Peyer's patch (tissue), 4 donors: Measurements from ENCODE around the gene PLEKHG5. TPM values are rescaled to one million over a fixed set of nuclear protein-coding genes. Genes with fewer than 3 reads are reported as not detected.

ENCODE experiments used
- DNase-seq, 3 donors: peaks; one replicate each; pipeline ENCODE4 v3.0.0-alpha.2; 2017 to 2019
- H3K27ac ChIP-seq, 4 donors: fragments of 200-600 bp; sonication (generic); one replicate each; pipeline ENCODE4 v1.5.1; 2016 to 2019
- H3K27me3 ChIP-seq, 2 donors: fragments of 200-600 bp; sonication (generic); one replicate each; pipeline ENCODE4 v1.5.1; 2019
- H3K36me3 ChIP-seq, 3 donors: fragments of 200-600 bp; sonication (generic); one replicate each; pipeline ENCODE4 v1.5.1; 2016 to 2019
- H3K4me1 ChIP-seq, 4 donors: fragments of 200-600 bp; sonication (generic); one replicate each; pipeline ENCODE4 v1.5.1; 2016 to 2019
- H3K4me3 ChIP-seq, 4 donors: fragments of 200-600 bp; sonication (generic); 1 replicate in 3 of 4; 2 replicates in 1 of 4; pipeline ENCODE4 v1.5.1; 2016 to 2019; ENCODE audit warnings: mild to moderate bottlenecking in 1 of 4
- H3K9me3 ChIP-seq, 4 donors: fragments of 200-600 bp; sonication (generic); one replicate each; pipeline ENCODE4 v1.5.1; 2016 to 2019; ENCODE audit warnings: mild to moderate bottlenecking in 1 of 4
- CTCF ChIP-seq, 6 experiments: fragments of 450-650 bp in 4 of 6; fragments of 200-600 bp in 2 of 6; sonication (generic) in 1 of 6; IDR thresholded peaks; one replicate each; pipeline ENCODE4 v1.5.1; 2017 to 2019; ENCODE audit warnings: antibody characterized with exemption in 6 of 6, mild to moderate bottlenecking in 3 of 6, moderate library complexity in 1 of 6
- POLR2A ChIP-seq, 2 donors: fragments of 450-650 bp; IDR thresholded peaks; one replicate each; pipeline ENCODE4 v1.5.1; 2017; ENCODE audit warnings: antibody characterized with exemption in 2 of 2, mild to moderate bottlenecking in 2 of 2, moderate library complexity in 2 of 2
- total RNA-seq, 4 donors: library from RNA; depleted of rRNA; stranded (reverse); fragments of >200 nt; gene quantifications; one replicate each; pipeline ENCODE4 v1.1.0, GENCODE V29; 2016

Gene PLEKHG5
- total RNA-seq, 4 donors from 2014 or later, result 17.7 to 56.9 (median 45.4) TPM

- peaks cover 0 to 9% (median 4%) of the 10 kb centered on the region in 4 donors for H3K4me1 ChIP-seq
- TF ChIP-seq POLR2A (IDR thresholded peaks at IDR 0.05) (no peak), CTCF (IDR thresholded peaks at IDR 0.05) (no peak)
- no peaks in the 10 kb centered on the region for H3K9me3 ChIP-seq
- no peaks in the 10 kb centered on the region for H3K36me3 ChIP-seq
- no peak overlapping the region for H3K4me3 ChIP-seq
- H3K27me3 ChIP-seq, result no peaks in the 10 kb centered on the region
- peak in 1 of 3 donors; percentile 56 for DNase-seq
- H3K27ac ChIP-seq, result no peak overlapping the region
These were observed 10.8 kb upstream of the PLEKHG5 start for GRCh38 chr1:6502000-6502891.

- Histone ChIP-seq H3K9me3 (no peaks in the 10 kb centered on the region), H3K27me3 (no peaks in the 10 kb centered on the region), H3K27ac (no peak overlapping the region), H3K36me3 (no peaks in the 10 kb centered on the region), H3K4me1 (peaks cover 0 to 14% (median 4%) of the 10 kb centered on the region in 4 donors), H3K4me3 (no peak overlapping the region)
- TF ChIP-seq POLR2A (IDR thresholded peaks at IDR 0.05) (no peak), CTCF (IDR thresholded peaks at IDR 0.05) (no peak)
- no peak for DNase-seq
These were observed 9.9 kb upstream of the PLEKHG5 start for GRCh38 chr1:6501279-6501813.

- H3K4me3 ChIP-seq, result no peak overlapping the region
- no peaks in the 10 kb centered on the region for H3K36me3 ChIP-seq
- no peak for DNase-seq
- no peak overlapping the region for H3K27ac ChIP-seq
- H3K4me1 ChIP-seq, result peaks cover 0 to 14% (median 4%) of the 10 kb centered on the region in 4 donors
- H3K9me3 ChIP-seq, result no peaks in the 10 kb centered on the region
- TF ChIP-seq POLR2A (IDR thresholded peaks at IDR 0.05) (no peak), CTCF (IDR thresholded peaks at IDR 0.05) (no peak)
- no peaks in the 10 kb centered on the region for H3K27me3 ChIP-seq
These were observed 9.2 kb upstream of the PLEKHG5 start for GRCh38 chr1:6500544-6501278.

GRCh38 chr1:6499296-6499695 is 7.8 kb upstream of the PLEKHG5 start:
- no peak for TF ChIP-seq POLR2A (IDR thresholded peaks at IDR 0.05)
- no peak for TF ChIP-seq CTCF (IDR thresholded peaks at IDR 0.05)
- H3K4me1 ChIP-seq, result peaks cover 0 to 14% (median 4%) of the 10 kb centered on the region in 4 donors
- DNase-seq, result no peak
- no peak overlapping the region for H3K4me3 ChIP-seq
- no peak overlapping the region for H3K27ac ChIP-seq
- H3K27me3 ChIP-seq, result no peaks in the 10 kb centered on the region
- no peaks in the 10 kb centered on the region for H3K36me3 ChIP-seq
- no peaks in the 10 kb centered on the region for H3K9me3 ChIP-seq

GRCh38 chr1:6498576-6499111 is 7.2 kb upstream of the PLEKHG5 start:
- H3K4me1 ChIP-seq, result peaks cover 0 to 14% (median 4%) of the 10 kb centered on the region in 4 donors
- H3K9me3 ChIP-seq, result no peaks in the 10 kb centered on the region
- TF ChIP-seq POLR2A (IDR thresholded peaks at IDR 0.05) (no peak), CTCF (IDR thresholded peaks at IDR 0.05) (no peak)
- H3K4me3 ChIP-seq, result no peak overlapping the region
- DNase-seq, result no peak
- H3K36me3 ChIP-seq, result no peaks in the 10 kb centered on the region
- H3K27ac ChIP-seq, result no peak overlapping the region
- H3K27me3 ChIP-seq, result no peaks in the 10 kb centered on the region
